ENCODE results near the gene LRRC52.

DNA sequence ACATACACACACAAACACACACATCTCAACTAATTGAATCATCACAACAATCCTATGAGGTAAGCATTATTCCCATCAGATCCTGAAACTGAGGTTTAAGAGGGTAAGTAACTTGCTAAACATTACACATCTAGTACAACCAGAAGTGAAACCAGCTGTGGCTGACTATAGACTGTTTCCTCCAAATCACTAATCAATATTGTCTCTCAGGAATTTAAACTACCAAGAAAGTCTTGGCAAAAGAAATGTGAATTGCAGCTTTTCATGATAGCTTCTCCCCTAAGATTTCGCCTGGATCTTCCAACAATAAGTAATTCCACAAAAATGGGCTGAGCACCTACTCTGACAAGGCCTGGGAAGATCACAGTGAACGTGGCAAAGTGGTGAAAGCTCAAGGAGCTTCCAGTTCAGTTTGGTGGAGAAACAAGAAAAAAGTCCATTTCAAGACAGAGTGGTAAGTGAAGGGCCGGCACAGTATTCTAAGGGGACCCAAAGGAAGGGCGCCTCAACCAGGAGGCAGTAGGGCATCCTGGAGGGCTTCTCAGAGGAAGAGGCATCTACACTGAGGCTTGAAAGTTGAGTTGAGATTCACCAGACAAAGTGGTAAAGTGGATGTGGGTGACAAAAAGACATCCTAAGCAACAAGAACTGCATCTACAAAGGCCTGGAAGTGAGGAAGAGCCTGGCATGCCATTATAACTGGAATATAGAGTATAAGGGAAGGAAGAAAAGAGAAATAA, 22.1 kb downstream of the LRRC52 start:
- TF ChIP-seq RAD21 (conservative IDR thresholded peaks at IDR 0.05 in 1 of 2, IDR thresholded peaks at IDR 0.05 in 1 of 2) (no peak), MYC (IDR thresholded peaks at IDR 0.05; ENCODE audit: borderline replicate concordance, low read length) (no peak), GATA3 (IDR thresholded peaks at IDR 0.05; ENCODE audit: borderline replicate concordance) (no peak), PHF8 (IDR thresholded peaks at IDR 0.05; ENCODE audit: borderline replicate concordance, low read depth) (no peak), POLR2A (IDR thresholded peaks at IDR 0.05; ENCODE audit: low read length) (no peak), RCOR1 (IDR thresholded peaks at IDR 0.05; ENCODE audit: low read depth, low read length) (no peak)
- TF ChIP-seq, protein P1, sequence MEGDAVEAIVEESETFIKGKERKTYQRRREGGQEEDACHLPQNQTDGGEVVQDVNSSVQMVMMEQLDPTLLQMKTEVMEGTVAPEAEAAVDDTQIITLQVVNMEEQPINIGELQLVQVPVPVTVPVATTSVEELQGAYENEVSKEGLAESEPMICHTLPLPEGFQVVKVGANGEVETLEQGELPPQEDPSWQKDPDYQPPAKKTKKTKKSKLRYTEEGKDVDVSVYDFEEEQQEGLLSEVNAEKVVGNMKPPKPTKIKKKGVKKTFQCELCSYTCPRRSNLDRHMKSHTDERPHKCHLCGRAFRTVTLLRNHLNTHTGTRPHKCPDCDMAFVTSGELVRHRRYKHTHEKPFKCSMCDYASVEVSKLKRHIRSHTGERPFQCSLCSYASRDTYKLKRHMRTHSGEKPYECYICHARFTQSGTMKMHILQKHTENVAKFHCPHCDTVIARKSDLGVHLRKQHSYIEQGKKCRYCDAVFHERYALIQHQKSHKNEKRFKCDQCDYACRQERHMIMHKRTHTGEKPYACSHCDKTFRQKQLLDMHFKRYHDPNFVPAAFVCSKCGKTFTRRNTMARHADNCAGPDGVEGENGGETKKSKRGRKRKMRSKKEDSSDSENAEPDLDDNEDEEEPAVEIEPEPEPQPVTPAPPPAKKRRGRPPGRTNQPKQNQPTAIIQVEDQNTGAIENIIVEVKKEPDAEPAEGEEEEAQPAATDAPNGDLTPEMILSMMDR (IDR thresholded peaks at IDR 0.05): no peak
- TF ChIP-seq, protein P2, sequence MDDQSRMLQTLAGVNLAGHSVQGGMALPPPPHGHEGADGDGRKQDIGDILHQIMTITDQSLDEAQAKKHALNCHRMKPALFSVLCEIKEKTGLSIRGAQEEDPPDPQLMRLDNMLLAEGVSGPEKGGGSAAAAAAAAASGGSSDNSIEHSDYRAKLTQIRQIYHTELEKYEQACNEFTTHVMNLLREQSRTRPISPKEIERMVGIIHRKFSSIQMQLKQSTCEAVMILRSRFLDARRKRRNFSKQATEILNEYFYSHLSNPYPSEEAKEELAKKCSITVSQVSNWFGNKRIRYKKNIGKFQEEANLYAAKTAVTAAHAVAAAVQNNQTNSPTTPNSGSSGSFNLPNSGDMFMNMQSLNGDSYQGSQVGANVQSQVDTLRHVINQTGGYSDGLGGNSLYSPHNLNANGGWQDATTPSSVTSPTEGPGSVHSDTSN (IDR thresholded peaks at IDR 0.05): no peak
- TF ChIP-seq, protein P3, sequence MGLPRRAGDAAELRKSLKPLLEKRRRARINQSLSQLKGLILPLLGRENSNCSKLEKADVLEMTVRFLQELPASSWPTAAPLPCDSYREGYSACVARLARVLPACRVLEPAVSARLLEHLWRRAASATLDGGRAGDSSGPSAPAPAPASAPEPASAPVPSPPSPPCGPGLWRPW (IDR thresholded peaks at IDR 0.05): no peak
- TF ChIP-seq, protein P4, sequence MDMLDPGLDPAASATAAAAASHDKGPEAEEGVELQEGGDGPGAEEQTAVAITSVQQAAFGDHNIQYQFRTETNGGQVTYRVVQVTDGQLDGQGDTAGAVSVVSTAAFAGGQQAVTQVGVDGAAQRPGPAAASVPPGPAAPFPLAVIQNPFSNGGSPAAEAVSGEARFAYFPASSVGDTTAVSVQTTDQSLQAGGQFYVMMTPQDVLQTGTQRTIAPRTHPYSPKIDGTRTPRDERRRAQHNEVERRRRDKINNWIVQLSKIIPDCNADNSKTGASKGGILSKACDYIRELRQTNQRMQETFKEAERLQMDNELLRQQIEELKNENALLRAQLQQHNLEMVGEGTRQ (IDR thresholded peaks at IDR 0.05): no peak
